ENCODE measurements around the gene SLC26A8.

DNA sequence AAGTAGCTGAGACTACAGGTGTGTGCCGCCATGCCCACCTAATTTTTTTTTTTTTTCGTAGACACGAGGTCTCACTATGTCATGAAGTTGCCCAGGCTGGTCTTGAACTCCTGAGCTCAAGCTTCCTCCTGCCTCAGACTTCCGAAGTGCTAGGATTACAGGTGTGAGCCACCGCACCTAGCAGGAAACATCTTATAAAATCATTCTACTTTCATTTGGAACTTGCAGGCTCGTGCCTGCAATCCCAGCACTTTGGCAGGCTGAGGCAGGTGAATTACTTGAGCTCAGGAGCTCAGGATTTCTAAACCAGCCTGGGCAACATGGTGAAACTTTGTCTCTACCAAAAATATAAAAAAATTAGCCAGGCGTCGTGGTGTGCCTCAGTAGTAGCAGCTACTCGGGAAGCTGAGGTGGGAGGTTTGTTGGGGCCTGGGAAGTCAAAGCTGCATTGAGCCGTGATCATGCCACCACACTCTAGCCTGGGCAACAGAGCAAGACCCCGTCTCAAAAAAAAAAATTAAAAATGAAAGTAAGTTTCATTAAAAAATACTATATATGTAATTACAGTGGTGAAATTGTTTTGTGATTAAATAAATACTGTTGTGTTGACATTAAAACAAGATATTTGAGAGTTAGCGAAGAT is 18.3 kb upstream of the SLC26A8 start:
- TF ChIP-seq, protein P1, sequence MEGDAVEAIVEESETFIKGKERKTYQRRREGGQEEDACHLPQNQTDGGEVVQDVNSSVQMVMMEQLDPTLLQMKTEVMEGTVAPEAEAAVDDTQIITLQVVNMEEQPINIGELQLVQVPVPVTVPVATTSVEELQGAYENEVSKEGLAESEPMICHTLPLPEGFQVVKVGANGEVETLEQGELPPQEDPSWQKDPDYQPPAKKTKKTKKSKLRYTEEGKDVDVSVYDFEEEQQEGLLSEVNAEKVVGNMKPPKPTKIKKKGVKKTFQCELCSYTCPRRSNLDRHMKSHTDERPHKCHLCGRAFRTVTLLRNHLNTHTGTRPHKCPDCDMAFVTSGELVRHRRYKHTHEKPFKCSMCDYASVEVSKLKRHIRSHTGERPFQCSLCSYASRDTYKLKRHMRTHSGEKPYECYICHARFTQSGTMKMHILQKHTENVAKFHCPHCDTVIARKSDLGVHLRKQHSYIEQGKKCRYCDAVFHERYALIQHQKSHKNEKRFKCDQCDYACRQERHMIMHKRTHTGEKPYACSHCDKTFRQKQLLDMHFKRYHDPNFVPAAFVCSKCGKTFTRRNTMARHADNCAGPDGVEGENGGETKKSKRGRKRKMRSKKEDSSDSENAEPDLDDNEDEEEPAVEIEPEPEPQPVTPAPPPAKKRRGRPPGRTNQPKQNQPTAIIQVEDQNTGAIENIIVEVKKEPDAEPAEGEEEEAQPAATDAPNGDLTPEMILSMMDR (IDR thresholded peaks at IDR 0.05; ENCODE audit: low read depth, low read length, missing input control) = no peak
- TF ChIP-seq YY1 (IDR thresholded peaks at IDR 0.05) (no peak), ZBTB33 (IDR thresholded peaks at IDR 0.05) (no peak), JUND (IDR thresholded peaks at IDR 0.05) (no peak)

Data from liver (tissue), 3 donors.